HG03457 (cell line): ENCODE results near the gene CCDC148.

ENCODE experiments used
- ATAC-seq: cut with Tn5 transposase; IDR thresholded peaks from one replicate; pipeline ENCODE4 v1.9.1; 2021; ENCODE audit warnings: moderate number of reproducible peaks; ENCODE audit not compliant: unreplicated experiment

Gene CCDC148

DNA sequence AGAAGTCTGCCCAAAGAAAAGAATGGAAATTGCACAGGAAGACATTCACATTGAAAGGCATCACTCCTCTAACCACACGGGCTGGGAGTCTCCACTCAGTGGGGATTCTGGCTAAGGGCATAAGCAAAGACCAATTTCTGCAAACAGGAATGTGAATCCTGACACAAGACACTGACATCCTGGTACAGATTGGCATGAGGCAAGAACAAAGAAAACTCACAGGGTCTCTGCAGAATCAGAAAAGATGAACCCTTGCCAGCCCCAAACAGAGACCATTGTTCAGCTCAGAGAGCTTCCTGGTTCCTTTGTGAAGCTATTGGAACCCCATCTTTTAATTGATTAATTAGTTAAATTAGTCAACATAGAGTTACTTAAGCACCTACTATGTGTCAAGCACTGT, 272.6 kb downstream of the CCDC148 start:
- ATAC-seq, result no peak

DNA sequence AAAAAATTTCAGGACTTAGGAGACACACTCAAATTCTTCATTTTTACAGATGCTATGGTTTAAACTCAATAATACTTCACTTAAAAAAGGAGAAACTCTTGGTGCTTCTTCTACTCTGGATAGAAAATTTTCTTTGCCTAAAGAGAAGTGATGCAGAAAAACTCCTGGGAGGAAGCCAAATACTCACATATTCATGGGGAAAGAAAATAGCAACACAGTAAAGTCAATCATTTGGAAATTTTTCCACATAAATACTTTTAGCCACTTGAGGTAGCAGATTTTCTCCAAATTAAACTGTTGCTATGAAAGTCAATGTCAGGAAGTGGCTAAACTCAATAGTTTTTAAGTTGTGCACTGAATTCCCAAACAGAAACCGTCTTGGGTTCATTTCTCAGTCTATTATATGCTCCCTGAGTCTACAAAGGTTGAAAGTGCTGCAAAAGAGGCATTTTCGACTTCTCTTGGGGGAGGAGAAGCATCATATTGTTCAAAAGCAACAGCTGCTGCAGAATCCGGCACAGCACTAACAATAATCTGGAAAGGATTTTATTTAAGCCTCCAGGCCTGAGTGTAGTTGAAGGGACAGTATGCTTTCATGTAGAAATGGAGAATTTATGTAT, 273.8 kb downstream of the CCDC148 start:
- ATAC-seq, result no peak

DNA sequence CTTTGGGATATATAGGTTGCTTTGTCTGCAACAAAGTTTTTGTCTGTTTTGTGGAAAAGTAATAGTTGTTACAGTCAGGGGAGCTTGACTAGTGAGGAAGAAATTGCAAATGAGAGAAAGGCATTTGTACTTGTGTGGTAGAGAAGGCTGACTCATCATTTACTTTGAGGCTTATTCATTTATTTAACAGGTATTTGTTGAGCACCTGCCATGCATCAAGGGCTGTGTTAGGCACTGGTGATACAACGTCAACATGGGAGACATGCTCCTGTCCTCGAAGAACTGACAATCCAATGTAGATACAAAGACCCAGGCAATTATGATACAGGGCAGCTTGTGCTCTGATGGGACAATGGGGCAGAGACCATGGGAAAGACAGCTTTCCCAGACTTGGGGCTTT, 275.4 kb downstream of the CCDC148 start:
- ATAC-seq, result no peak

DNA sequence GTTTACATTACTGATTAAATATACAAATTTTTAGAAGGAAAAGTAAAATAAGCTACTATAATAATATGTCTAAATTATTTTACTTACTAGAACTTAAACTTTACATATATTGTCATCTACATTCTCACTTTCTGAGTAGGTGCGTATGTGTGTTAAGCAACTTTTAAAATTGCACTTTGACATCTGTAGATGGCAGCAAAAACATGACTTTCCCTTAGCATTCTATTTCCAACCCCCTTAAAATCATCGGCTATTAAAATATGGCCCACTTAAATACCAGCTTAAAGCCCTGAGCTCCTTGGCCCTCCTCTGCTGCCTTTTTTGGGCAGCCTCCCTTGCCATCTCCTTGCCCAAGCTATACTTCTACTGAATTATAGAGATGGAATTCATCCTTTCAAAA, 276.9 kb downstream of the CCDC148 start:
- ATAC-seq, result no peak

DNA sequence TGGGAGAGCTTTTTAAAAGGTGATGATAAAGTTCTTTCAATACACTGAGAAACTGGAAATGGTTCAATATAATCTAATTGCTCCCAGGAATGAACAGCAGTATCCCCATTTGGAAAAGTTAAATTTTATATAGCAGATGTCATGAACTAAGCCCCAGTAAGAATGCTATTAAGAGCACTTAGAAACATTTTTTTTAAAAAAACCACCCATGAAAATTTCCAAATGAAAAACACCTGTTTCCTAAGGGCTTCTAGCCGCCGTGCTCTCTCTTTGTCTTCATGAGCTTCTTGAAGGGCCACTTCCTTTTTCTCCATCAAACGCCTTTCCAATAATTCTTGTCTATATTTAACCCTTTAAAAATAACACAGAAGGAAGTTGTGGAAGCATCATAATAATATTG, 277.9 kb downstream of the CCDC148 start:
- ATAC-seq, result no peak

DNA sequence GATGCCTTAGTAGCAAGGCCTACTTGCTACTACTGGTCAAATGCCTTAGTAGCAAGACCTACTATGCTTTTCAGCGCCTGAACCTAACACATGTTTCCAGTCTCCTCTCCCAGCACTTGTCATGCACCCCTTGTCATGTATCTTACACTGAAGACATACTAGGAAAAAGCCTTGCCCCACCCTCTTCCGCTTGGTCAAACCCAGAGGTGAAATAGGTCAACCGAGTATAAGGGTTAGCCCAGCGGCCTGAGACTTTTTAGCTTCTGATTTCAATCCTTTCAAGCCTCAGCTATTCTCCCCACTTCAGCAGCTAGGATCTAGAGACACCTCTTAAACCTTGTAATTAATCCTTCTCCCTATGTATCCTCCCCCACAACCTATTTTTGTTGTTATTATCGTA, 281.6 kb downstream of the CCDC148 start:
- ATAC-seq, result no peak

DNA sequence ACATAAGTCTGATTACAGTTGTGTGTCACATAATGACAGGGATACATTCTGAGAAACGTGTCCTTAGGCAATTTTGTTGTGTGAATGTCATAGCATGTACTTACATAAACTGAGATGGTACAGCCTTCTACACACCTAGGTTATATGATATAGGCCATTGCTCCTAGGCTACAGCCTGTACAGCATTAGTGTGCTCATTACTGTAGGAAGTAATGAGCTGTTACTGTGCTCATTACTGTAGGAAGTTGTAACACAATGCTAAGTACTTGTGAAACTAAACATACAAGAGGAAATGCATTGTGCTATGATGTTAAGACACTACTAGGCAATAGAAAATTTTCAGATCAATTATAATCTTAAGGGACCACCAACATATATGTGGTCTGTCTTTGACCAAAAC, 282.1 kb downstream of the CCDC148 start:
- no peak for ATAC-seq

DNA sequence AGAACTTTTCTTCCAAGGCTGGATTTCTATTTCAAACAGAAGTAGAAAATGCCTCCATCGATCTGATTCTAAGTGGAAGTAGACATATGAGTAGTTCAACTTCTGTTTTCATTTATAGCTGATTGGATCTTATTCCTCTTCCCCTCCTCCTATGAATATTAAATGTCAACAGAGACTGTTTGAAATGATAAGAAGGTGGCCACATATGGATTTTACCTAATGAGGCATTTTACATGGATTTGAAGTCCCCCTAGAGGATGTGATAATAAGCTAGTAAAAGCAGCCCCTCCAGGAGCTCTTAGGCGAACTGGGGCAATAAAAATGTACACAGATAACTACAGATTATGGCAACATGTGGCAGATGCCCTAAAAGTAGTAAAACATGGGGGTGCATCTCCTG, 283.8 kb downstream of the CCDC148 start:
- ATAC-seq, result no peak

DNA sequence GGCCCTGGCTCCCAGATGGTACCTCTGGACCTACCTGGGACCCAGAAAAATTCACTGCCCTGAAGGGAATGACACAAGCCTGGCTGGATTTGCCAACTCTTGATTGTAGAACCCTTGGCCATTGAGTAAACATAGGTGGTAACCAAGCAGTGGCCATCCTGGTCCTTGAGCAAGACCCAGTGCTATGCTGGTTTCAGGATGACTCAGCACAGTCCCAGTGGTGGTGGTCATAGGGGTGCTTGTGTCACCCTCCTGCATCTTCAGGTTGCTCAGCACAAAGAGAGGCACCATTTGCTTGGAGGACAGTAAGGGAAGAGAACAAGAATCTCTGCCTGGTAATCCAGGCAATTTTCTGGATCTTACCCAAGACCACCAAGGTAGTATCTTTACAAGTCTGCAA, 302.0 kb downstream of the CCDC148 start:
- ATAC-seq, result no peak

DNA sequence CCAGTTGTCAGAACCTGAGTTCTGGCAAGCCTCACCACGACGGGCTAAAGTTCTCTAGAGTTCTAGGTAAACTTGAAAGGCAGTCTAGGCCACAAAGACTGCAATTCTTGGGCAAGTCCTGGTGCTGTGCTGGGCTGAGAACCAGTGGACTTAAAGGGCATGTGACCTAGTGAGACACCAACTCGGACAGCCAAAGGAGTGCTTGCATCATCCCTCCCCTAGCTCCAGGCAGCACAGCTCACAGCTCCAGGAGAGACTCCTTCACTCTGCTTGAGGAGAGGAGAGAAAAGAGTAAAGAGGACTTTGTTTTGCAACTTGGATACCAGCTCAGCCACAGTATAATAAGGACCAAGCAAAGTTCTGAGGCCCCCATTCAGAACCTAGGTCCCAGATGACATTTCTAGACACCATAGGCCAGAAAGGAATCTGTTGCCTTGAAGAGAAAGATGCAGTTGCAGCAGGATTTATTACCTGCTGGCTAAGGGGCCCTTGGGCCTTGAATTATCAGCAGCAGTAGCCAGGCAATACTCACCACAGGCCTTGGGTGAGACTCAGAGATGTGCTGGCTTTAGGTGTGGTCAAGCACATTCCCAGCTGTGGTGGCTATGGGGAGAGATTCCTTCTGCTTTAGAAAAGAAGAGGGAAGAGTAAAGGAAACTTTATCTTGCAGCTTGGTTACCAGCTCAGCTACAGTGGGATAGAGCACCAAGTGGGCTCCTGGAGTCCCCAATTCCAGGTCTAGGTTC, 303.1 kb downstream of the CCDC148 start:
- no peak for ATAC-seq

DNA sequence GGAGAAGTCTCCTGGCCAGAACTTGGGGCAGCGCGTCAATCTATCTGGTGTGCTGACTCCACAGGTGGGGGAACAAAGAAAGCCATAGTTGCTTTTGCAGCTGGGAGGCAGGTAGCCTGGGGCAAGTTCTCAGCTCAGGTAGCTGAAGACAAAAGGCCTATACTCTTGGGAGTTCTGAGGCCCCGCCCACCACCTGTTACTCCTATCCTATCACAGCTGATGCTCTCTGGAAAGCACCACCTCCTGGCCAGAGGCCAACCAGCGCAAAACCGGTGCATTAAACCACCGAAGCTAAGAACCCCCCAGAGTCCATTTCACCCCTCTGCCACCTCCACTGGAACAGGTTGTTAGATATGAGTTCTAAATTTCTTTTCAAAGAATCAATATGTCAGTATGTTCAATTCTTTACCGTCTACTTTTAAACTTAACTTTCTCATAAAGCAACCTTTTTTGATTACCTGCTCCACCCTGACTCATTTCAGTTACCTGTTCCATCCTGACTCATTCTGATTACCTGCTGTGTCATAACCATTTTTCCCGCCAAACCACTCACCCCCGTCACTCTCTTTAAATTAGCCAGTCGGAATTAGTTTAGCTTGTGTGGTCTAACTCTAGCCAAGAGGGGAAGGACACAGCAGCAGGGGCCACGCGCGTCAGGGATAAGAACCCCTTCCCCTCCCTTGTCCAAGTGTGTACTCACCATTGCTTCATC, 311.5 kb downstream of the CCDC148 start:
- ATAC-seq, result no peak

DNA sequence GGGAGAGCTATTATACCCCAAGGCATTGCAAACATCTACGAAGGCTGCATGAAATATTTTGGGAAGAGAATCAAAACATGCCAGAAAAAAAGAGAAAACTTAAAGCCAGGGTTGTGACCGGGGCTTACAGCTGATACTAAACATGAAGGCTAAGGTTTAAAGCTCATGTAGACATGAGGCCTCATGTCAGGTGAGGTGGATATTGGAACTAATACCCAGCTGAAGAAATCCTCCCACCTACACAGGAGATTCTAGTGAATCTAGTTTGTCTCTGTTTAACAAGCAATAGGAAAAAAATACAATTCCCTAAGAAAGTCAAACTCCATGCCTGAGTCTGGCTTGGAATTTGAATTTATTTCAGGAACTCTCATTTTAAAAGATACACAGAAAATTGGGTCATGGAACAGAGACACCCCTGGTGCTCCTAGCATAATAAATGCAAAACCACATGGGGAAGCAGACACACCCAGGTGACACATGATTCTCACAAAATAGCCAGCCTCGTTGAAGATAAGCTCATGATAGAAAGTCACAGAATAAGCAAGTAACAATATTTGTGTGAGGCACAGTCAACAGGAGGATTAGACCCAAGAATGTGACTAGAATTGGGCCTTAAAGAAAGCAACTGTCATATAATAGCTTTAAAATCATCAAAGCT, 312.7 kb downstream of the CCDC148 start:
- ATAC-seq, result no peak

DNA sequence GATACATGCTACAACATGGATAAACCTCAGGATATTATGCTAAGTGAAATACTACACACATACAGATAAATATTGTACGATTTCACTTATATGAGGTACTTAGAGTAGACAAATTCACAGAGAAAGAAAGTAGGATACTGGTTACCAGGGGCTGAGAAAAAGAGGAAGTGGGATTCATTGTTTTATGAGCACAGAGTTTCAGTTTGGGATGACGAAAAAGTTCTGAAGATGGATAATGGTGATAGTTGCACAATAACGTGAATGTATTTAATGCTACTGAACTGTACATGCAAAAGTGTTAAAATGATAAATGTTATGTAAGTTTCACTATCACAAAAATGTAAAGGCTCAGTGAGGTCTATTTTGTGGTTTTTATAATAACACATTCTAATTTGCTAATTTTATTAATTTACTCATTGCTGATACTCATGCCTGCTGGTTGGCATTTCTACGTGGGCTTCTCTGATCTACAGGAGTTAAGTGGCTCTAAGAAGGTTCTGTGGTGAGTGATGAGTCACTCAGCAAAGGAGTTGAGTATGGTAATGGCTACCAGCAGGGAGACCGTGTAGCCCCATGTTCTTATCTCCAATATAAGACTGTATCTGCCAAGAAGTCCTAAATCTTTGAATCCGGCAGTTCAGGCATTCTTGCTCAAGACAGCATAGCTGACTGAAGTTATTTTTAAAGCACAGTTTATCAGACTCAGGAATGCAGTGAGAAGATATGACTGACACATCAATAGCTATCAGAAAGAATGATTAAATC, 313.8 kb downstream of the CCDC148 start:
- no peak for ATAC-seq

DNA sequence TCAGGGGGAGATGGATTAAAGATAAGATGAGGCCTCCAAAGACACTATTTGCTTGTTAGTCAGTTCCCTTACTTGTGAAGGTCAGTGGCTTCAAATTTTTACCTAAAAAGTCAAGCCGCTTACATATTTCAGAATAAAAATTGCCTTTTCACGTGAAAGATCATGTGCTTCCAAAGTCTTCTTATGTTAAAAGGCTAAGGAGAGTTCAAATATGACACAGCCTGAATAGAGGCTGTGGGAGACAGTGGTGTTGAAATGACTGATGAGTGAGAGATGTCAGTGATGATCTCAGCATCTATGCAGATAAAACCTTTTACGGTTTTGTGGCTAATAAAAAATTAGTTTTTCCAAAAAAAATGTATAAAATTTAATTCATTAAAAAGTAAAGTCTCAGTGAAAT, 314.4 kb downstream of the CCDC148 start:
- ATAC-seq, result no peak

DNA sequence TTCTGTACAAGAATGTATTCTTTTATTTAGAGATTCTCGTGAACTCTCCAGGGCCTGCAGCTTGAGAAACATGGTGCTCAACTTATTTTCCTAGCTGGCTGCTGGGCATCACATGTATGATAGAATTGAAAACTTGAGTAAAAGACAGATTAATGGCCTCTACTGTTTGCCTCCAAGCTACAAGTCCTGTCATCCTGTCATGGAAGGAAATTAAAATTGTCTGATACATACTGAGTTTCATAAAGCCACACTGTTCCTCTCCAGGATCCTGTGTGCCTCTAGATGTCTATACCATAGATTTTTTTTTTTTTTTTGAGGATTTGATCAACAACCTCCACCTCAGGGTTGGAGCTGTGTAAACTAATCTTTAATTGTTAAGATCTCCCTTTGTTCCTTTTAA, 316.4 kb downstream of the CCDC148 start:
- no peak for ATAC-seq

DNA sequence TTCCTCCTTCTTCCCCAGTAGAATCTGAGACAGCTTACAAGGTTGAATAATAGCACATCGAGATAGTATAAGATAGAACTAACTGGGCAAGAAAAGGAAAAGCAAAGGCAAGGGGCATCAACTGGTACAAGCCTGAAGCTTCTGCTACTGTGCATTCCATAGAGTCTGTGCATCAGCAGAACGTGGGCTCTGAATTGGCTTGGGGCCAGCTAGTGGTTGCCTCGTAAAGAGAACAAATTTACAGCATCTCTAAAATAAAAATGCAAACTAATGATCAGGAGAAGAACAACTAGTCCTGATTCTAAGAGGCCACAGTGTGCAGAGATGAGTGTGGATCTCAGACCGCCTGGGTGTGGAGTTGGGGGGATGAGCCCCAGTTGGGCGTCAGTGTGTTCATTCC, 318.3 kb downstream of the CCDC148 start:
- ATAC-seq, result no peak

DNA sequence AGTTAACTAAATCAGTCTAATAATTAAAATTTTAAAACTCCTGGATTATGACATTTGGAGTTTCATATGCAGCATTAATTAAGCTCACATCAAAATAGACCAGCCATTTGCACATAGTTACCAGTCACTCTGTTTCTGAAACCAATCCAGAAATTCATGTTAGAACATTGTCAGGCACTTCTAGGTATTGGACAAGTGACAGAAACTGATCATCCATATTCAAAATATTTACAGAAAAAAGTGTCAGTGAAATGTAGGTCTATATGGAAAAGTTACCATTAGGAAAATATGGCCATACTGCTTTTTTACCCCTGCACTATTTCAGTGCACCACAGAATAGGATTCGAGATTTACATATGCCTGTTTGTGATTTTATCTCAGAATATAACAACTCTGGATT, 321.5 kb downstream of the CCDC148 start:
- ATAC-seq, result no peak

DNA sequence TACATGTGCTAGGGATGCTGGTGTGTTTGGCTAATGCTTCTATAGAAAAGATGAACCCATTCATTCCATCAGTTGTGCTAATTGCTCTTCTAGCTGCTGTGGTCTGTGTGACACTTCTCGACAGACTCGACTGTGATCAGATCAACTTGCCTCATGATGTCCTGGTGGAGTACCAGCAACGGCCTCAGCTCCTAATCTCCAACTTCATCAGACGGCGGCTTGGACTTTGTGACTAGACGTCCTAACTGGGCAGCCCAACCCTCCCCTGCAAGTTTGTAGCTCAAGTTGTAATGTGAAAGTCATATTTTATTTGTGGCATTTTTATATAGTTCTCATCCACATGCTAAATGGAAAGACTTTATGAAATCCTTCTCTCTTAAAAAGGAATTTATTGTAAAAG, 321.9 kb downstream of the CCDC148 start:
- ATAC-seq, result no peak

DNA sequence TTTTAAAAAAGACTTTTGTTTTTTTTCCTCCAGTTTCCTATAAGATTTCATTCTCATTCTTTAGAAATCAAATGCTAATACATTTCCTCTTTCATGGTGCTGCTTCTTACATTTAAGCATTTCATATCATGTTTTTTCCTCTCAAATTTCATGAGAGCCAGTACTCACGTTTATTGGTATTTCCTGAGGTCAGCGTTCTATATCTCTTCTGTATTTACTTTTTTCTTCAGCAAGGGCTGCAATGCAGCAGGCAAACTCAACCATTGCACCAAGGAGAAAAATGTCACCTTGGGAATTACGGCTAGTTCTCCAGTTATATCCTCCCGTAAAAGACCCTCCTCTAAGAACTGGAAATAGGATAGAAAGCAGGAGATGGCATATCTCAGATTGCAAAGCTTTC, 322.5 kb downstream of the CCDC148 start:
- ATAC-seq, result no peak

DNA sequence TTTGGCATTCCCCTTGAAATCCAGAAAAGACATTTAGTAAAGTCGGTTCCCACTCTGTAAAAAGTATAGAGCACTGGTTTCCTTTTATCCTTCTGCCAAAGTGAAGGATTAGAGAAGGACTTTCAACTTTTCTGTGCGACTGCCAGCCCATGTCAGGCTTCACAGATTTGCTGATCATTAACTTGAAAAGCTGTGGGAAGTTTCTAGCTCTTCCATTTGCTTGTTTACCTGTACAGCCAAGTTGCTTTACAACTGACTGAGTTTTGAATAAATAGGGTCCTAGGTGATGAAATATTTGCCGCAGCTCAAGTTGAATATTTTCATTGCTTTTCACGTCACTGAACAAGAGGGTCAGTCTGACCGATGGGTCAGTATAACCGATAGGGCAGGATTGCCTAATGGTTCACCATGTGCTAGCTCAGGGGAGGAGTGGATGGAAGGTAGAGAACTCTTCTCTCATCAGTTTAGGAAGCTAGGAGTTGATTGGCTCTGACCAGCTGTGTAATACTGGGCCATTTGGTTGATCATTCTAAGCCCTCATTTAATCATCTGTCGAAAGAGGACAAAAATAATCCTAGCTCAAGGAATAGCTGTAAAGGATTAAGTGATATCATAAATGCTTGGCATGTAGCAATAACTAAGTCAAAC, 324.5 kb downstream of the CCDC148 start:
- ATAC-seq, result no peak
